Activated naive CD8-positive, alpha-beta T cell (primary cell): ENCODE measurements around the gene ZNF516.

Source experiments
- H3K27ac Mint-ChIP-seq: one replicate; pipeline ENCODE4 v1.8.0; 2021; ENCODE audit warnings: mixed read lengths
- H3K27me3 Mint-ChIP-seq: one replicate; pipeline ENCODE4 v1.8.0; 2021; ENCODE audit warnings: mixed read lengths
- H3K36me3 Mint-ChIP-seq: one replicate; pipeline ENCODE4 v1.8.0; 2021; ENCODE audit warnings: mixed read lengths
- H3K4me1 Mint-ChIP-seq: one replicate; pipeline ENCODE4 v1.8.0; 2021; ENCODE audit warnings: low read depth, mixed read lengths
- H3K4me3 Mint-ChIP-seq: one replicate; pipeline ENCODE4 v1.8.0; 2021; ENCODE audit warnings: mild to moderate bottlenecking, mixed read lengths
- H3K9me3 Mint-ChIP-seq: one replicate; pipeline ENCODE4 v1.8.0; 2021; ENCODE audit warnings: low read depth, mixed read lengths

Gene ZNF516

DNA sequence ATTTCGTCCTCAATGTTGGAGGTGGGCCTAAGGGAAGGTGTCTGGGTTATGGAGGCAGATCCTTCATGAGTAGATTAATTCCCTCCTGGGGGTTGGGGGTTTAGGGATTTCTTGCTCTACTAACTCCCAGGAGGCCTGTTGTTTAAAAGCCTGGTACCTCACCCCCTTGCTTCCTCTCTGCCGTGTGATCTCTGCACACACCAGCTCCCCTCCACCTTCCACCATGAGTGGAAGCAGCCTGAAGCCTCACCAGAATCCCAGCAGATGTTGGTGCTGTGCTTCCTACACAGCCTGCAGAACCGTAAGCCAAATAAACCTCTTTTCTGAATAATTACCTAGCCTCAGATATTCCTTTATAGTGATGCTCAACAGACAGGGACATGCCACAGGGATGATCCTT, 141.5 kb downstream of the ZNF516 start:
- Mint-ChIP-seq H3K9me3 (peaks cover 6% of the 10 kb centered on the region), H3K36me3 (peaks cover 10% of the 10 kb centered on the region), H3K27ac (no peak overlapping the region)

GRCh38 chr18:76353046-76353445, 142.0 kb downstream of the ZNF516 start:
- Mint-ChIP-seq H3K4me1 (peaks cover 7% of the 10 kb centered on the region), H3K36me3 (peaks cover 10% of the 10 kb centered on the region), H3K27me3 (peaks cover 2% of the 10 kb centered on the region), H3K4me3 (no peak overlapping the region), H3K9me3 (peaks cover 6% of the 10 kb centered on the region), H3K27ac (no peak overlapping the region)

More for the DNA sequence above, 141.5 kb downstream of the ZNF516 start:
- no peak overlapping the region for H3K4me3 Mint-ChIP-seq
- H3K27me3 Mint-ChIP-seq: peaks cover 2% of the 10 kb centered on the region
- H3K4me1 Mint-ChIP-seq: peaks cover 7% of the 10 kb centered on the region

- Mint-ChIP-seq H3K27me3 (peaks cover 2% of the 10 kb centered on the region), H3K27ac (no peak overlapping the region), H3K36me3 (peaks cover 10% of the 10 kb centered on the region), H3K9me3 (peaks cover 6% of the 10 kb centered on the region), H3K4me3 (no peak overlapping the region), H3K4me1 (peaks cover 7% of the 10 kb centered on the region)
These were observed 143.0 kb downstream of the ZNF516 start for GRCh38 chr18:76351961-76352581.

- peaks cover 7% of the 10 kb centered on the region for H3K4me1 Mint-ChIP-seq
- H3K36me3 Mint-ChIP-seq: peaks cover 3% of the 10 kb centered on the region
- H3K4me3 Mint-ChIP-seq: no peak overlapping the region
- H3K9me3 Mint-ChIP-seq: peaks cover 6% of the 10 kb centered on the region
- peaks cover 2% of the 10 kb centered on the region for H3K27me3 Mint-ChIP-seq
- H3K27ac Mint-ChIP-seq: no peak overlapping the region
These were observed 144.7 kb downstream of the ZNF516 start for GRCh38 chr18:76350134-76351025.

- peaks cover 2% of the 10 kb centered on the region for H3K27me3 Mint-ChIP-seq
- peaks cover 7% of the 10 kb centered on the region for H3K4me1 Mint-ChIP-seq
- peaks cover 2% of the 10 kb centered on the region for H3K9me3 Mint-ChIP-seq
- no peak overlapping the region for H3K27ac Mint-ChIP-seq
- no peaks in the 10 kb centered on the region for H3K36me3 Mint-ChIP-seq
- H3K4me3 Mint-ChIP-seq: no peak overlapping the region
These were observed 145.9 kb downstream of the ZNF516 start for GRCh38 chr18:76349067-76349715.

DNA sequence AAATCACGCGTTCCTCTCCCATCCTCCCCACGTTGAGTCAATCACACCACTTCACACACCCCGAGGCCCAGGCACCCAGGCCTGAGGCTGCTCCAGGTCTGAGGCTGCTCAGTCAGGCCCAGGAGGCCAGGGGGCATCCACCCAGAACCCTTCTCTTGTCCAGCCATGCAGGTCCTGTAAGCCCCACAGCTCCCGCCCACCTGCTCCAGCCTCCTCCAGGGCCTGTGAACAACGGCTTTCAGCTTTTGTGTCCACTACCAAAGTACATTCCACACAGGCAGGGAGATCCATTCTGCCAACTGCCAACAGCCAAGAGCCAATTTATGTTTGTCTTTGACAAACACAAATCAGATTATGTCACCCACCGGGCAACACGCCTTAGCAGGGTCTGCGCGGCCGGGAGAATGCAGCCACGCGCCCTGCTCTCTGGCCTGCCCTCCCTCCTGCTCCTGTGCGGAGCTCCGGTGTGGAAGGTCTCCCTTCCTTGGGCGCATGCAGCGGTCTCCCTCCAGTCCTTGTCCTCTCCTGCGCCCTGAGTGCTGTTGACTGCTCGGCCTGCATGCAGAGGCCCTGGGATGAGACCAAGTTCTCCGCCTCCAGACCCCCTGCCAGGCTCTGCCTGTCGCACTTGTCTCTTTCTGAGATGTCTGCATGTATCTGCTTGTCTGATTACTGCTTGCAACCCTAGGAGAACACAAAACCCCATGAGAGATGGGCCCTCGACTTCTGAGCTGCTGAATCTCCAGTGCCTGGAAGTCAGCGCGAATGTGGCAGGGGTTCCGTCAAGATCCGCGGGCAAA, 146.6 kb downstream of the ZNF516 start:
- Mint-ChIP-seq H3K27ac (no peak overlapping the region), H3K4me1 (peaks cover 7% of the 10 kb centered on the region), H3K27me3 (peaks cover 2% of the 10 kb centered on the region), H3K4me3 (no peak overlapping the region), H3K36me3 (no peaks in the 10 kb centered on the region), H3K9me3 (no peaks in the 10 kb centered on the region)

GRCh38 chr18:76347341-76347740, 147.7 kb downstream of the ZNF516 start:
- Mint-ChIP-seq H3K9me3 (no peaks in the 10 kb centered on the region), H3K4me1 (peaks cover 7% of the 10 kb centered on the region), H3K27me3 (peaks cover 2% of the 10 kb centered on the region), H3K36me3 (no peaks in the 10 kb centered on the region), H3K27ac (no peak overlapping the region), H3K4me3 (no peak overlapping the region)

DNA sequence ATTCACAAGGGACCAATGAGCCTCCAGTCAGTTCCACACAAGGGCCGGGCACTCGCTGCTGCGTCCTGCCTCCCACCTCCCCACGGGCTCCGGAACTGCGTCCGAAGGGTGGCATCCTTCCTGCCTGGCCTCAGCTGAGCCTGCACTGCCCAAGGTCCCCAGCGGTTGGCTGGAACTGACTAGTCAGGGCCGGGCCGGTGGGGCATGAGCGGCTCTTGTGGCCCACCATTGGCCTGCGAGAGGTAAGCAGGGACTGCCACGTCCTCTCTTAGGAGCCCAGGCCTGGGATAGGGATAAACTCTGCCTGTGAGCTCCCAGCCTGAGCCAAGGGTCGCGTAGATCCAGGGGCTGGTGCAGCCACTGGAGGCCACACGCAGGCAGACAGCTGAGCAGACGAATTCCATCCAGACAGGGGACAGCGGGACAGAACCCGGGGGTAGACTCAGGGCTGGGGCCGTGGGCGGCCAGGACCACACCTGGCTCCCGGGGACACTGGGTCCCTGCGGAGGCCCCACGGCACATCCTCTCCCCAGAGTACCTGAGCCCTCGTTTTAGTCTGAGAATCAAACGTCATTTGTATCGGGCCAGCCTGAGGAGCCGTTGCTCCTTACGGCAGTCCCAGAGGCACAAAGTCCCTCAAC, 148.4 kb downstream of the ZNF516 start:
- Mint-ChIP-seq H3K36me3 (no peaks in the 10 kb centered on the region), H3K4me1 (peaks cover 7% of the 10 kb centered on the region), H3K27me3 (peaks cover 2% of the 10 kb centered on the region)

GRCh38 chr18:76345901-76346300, 149.1 kb downstream of the ZNF516 start:
- Mint-ChIP-seq H3K9me3 (no peaks in the 10 kb centered on the region), H3K4me3 (no peak overlapping the region), H3K36me3 (peaks cover under 1% of the 10 kb centered on the region), H3K4me1 (peaks cover 7% of the 10 kb centered on the region), H3K27ac (no peak overlapping the region), H3K27me3 (peaks cover 2% of the 10 kb centered on the region)

More for the DNA sequence above, 148.4 kb downstream of the ZNF516 start:
- H3K9me3 Mint-ChIP-seq: no peaks in the 10 kb centered on the region
- H3K27ac Mint-ChIP-seq: no peak overlapping the region
- H3K4me3 Mint-ChIP-seq: no peak overlapping the region

DNA sequence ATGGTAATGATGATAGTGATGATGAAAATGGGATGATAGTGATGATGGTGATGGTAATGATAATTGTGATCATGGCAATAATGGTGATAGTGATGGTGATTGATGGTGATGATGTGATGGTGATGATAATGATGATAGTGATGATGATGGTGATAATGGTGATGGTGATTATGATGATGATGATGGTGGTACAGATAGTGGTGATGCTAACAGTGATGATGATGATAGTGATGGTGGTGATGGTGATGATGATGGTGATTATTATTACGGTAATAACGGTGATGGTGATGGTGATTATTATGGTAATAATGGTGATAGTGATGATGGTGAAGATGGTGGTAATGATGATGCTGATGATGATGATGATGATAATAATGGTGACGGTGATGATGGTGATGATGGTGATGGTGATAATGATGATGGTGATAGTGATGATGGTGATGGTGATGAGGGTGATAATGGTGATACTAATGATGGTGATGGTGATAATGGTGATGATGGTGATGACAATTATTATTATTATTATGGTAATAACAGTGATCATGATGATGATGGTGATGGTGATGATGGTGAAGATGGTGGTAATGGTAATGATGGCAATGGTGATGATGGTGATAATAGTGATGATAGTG, 151.0 kb downstream of the ZNF516 start:
- Mint-ChIP-seq H3K4me3 (no peak overlapping the region), H3K4me1 (peaks cover 5% of the 10 kb centered on the region), H3K27ac (no peak overlapping the region), H3K36me3 (peaks cover 3% of the 10 kb centered on the region), H3K27me3 (peaks cover 2% of the 10 kb centered on the region), H3K9me3 (no peaks in the 10 kb centered on the region)

DNA sequence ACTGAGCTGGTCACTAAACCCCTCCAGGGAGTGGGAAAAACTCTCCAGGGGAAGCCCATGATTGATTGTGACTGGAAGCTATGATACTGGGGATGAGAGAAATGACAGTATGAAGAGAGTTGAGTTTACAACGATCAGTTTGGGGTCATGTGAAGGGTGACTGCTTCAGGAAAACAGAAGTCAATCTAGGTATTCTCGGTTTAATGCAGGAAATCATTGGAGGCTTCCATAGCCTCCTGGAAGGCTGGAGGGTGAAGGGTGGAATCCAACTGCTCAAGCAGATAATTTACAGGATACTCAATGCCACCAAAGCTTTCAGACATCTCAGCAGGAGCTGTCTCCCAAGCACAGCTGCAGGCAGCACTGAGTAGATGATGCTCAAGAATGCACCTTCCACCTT, 154.6 kb downstream of the ZNF516 start:
- no peaks in the 10 kb centered on the region for H3K27me3 Mint-ChIP-seq
- no peaks in the 10 kb centered on the region for H3K9me3 Mint-ChIP-seq
- H3K4me1 Mint-ChIP-seq: no peaks in the 10 kb centered on the region
- H3K36me3 Mint-ChIP-seq: peaks cover 3% of the 10 kb centered on the region
- no peak overlapping the region for H3K4me3 Mint-ChIP-seq
- H3K27ac Mint-ChIP-seq: no peak overlapping the region

DNA sequence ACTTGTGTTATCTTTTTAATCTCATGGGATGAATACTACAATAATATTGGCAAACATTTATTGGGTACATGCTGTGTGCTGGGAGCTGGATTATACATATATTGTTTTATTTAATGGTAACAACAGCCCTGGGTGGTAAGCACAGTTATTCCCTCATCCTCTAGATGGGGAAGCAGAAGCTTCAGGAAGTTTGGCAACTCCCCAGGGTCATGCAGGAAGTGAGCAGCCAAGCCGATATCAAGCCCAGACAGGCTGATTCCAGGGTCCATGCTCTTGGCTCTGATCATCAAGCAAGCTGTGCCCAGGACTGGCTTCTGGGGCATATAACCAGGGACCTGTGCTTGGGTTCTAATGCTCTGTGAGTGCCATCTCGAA, 155.8 kb downstream of the ZNF516 start:
- Mint-ChIP-seq H3K27ac (no peak overlapping the region), H3K4me3 (no peak overlapping the region), H3K27me3 (no peaks in the 10 kb centered on the region), H3K4me1 (no peaks in the 10 kb centered on the region), H3K36me3 (peaks cover 3% of the 10 kb centered on the region), H3K9me3 (no peaks in the 10 kb centered on the region)

DNA sequence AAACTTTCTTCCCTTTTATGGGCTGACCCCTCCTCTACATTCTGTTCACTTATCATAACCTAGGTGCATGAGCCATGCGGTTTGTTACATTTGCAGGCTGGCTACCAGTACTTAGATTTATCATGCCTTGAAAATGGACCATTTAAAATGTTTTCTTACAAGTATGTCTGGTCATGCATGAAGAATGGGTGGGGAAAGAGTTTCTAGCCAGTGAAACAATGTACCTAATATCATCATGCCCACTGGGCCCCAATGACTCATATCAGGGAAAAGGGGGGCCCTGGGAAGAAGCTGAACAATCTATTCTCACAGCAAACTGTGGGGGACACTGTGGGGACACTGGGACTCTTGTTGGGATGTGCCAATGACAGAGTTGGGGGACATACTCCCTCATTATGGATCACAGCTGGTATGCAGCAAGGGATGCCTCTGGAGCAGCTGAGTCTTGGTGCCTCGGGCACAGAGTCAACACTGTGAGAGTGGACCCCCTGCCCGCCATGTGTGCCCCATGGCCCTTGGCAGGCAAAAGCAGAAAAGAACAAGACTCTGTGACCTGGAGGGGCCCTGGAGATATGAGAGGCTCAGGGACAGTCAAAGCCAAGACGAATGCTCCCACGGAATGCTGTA, 156.3 kb downstream of the ZNF516 start:
- no peak overlapping the region for H3K27ac Mint-ChIP-seq
- peaks cover 3% of the 10 kb centered on the region for H3K36me3 Mint-ChIP-seq
- H3K9me3 Mint-ChIP-seq: no peaks in the 10 kb centered on the region
- no peaks in the 10 kb centered on the region for H3K27me3 Mint-ChIP-seq
- H3K4me3 Mint-ChIP-seq: no peak overlapping the region
- no peaks in the 10 kb centered on the region for H3K4me1 Mint-ChIP-seq
